ENCODE data around the gene TGM1.

The TGM1 gene

DNA sequence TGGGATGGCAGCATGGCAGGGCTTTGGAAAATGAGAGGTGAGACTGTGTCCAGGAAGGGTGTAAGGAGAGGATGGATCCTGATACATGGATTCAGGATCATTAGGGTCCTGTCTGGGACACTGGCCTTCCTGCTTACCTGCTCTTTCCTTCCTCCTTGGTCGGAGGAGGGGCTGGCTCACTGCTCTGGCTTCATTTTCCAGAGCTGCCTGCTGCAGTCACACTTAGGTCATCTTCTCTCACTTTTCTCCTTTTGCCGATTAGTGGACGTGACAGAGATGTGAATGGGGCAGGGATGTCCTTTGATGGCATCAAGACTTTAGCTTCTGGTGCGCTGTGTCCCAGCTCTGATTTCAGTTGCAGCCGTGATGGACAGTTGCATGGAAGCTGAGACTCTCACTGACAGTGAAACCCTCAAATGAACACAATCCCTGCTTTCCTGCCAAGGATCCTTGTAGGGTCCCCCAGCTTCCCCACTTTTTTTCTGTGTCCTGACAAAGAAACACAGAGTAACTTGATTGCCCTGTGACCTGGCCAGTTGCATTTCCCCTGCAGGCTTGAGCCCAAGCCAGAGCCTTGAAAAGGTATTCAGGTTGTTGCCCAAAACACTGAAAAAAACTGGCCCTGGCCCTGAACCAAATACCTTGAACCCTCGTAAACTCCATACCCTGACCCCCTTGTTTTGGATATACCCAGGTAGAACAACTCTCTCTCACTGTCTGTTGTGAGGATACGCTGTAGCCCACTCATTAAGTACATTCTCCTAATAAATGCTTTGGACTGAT, 45.6 kb upstream of the TGM1 start:
- peak overlapping the region; percentile 39 to 90 (median 45) for H3K27ac Mint-ChIP-seq
- peaks cover 44% of the 10 kb centered on the region for H3K36me3 Mint-ChIP-seq (ENCODE audit: low read depth)
- H3K27me3 Mint-ChIP-seq (ENCODE audit: low read depth) = no peaks in the 10 kb centered on the region
- peaks cover 5% of the 10 kb centered on the region for H3K4me1 Mint-ChIP-seq
- no peaks in the 10 kb centered on the region for H3K9me3 Mint-ChIP-seq
- H3K4me3 Mint-ChIP-seq = no peak overlapping the region
- TF ChIP-seq CTCF (IDR thresholded peaks at IDR 0.05; ENCODE audit: unreplicated experiment in 3 of 3) = peak in 1 of 3 experiments; percentile 21

DNA sequence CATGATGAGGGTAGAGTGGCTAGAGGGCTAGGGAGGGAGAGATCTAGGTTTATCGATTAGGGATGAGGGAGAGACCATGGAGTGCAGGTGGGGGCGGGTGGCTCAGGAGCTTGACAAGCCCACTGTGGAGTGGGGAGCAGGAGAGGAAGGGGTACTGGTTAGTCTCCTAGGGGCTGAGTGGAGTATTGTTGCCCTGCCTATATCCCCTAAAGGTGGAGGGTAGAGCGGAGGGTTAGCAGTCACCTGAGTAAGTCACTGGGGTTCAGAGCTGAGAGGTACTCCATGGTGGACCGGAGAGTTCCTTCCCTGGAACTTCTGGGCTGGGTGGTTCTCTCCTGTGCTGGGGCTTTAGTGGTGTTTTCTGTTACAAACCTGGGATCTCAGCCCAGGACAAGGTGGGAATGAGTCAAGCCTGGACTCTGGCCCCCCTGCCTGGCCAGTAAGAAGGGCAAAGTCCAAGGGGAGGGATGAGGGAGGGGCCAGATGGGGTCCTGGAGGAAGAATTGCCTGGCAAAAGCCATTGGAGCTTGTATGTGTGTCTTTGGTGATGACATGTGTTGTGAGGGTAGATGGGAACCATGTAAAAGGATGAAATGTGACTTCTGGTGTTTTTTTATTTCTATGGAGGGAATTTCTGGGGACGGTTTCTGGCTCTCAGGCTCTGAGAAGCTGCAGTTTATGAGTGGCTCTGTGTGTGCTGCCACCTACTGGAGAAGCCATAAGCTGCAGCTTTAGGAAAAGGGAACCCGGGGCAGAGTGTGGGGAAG, 44.8 kb upstream of the TGM1 start, which contains the start of gene CIDEB:
Gene CIDEB (minus strand): TSS at position 403 of the 767 bp plus-strand sequence. CDS start 119 bp downstream, at position 284.
- H3K9me3 Mint-ChIP-seq = no peaks in the 10 kb centered on the region
- H3K36me3 Mint-ChIP-seq (ENCODE audit: low read depth) = peaks cover 50% of the 10 kb centered on the region
- TF ChIP-seq CTCF (IDR thresholded peaks at IDR 0.05; ENCODE audit: unreplicated experiment in 3 of 3) = peak; percentile 87 to 95 (median 90)
- peaks cover 5% of the 10 kb centered on the region for H3K4me1 Mint-ChIP-seq
- peak within 1 kb of the TSS in 2 of 3 experiments; percentile 12 to 65 for H3K4me3 Mint-ChIP-seq
- no peaks in the 10 kb centered on the region for H3K27me3 Mint-ChIP-seq (ENCODE audit: low read depth)
- peak within 1 kb of the TSS; percentile 39 to 90 (median 45) for H3K27ac Mint-ChIP-seq

GRCh38 chr14:24307156-24307574, 44.2 kb upstream of the TGM1 start:
- peaks cover 5% of the 10 kb centered on the region for H3K4me1 Mint-ChIP-seq
- no peaks in the 10 kb centered on the region for H3K9me3 Mint-ChIP-seq
- peak overlapping the region; percentile 39 to 90 (median 45) for H3K27ac Mint-ChIP-seq
- TF ChIP-seq CTCF (IDR thresholded peaks at IDR 0.05; ENCODE audit: unreplicated experiment in 3 of 3) = no peak
- peaks cover 51% of the 10 kb centered on the region for H3K36me3 Mint-ChIP-seq (ENCODE audit: low read depth)
- no peaks in the 10 kb centered on the region for H3K27me3 Mint-ChIP-seq (ENCODE audit: low read depth)
- H3K4me3 Mint-ChIP-seq = peak overlapping the region in 2 of 3 experiments; percentile 5 to 65

DNA sequence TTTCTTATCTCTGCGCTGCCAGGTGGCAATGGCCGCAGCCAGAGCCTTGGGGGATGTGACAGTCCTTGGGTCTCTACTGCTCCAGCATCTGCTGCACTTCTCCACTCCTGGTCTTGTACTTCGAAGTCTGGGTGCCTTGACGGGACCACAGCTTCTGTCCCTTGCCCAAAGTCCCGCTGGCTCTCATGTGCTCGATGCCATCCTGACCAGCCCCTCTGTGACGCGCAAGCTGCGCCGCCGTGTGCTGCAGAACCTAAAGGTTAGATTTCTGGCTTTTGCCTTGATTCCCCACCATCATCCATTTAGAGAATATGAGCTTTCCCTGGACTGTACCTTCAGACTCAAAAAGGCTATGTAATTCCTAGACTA, 41.0 kb upstream of the TGM1 start:
- Mint-ChIP-seq H3K27ac (no peak overlapping the region), H3K4me3 (no peak overlapping the region), H3K27me3 (ENCODE audit: low read depth) (no peaks in the 10 kb centered on the region), H3K36me3 (ENCODE audit: low read depth) (peaks cover 55% of the 10 kb centered on the region), H3K4me1 (peaks cover 19% of the 10 kb centered on the region), H3K9me3 (no peaks in the 10 kb centered on the region)
- no peak for TF ChIP-seq CTCF (IDR thresholded peaks at IDR 0.05; ENCODE audit: unreplicated experiment in 3 of 3)

GRCh38 chr14:24300326-24300980, 37.5 kb upstream of the TGM1 start:
- peak overlapping the region in 2 of 3 experiments; percentile 45 to 86 for H3K27ac Mint-ChIP-seq
- H3K9me3 Mint-ChIP-seq = no peaks in the 10 kb centered on the region
- no peaks in the 10 kb centered on the region for H3K27me3 Mint-ChIP-seq (ENCODE audit: low read depth)
- H3K36me3 Mint-ChIP-seq (ENCODE audit: low read depth) = peaks cover 41% of the 10 kb centered on the region
- peaks cover 24% of the 10 kb centered on the region for H3K4me1 Mint-ChIP-seq
- TF ChIP-seq CTCF (IDR thresholded peaks at IDR 0.05; ENCODE audit: unreplicated experiment in 3 of 3) = no peak
- H3K4me3 Mint-ChIP-seq = peak overlapping the region; percentile 95 to 98 (median 95)
